ENCODE measurements around the gene UNC45B. TPM values are rescaled to one million over a fixed set of nuclear protein-coding genes. Genes with fewer than 3 reads are reported as not detected.

UNC45B gene
- total RNA-seq, 4 donors from 2014 or later: not detected

- TF ChIP-seq CTCF (IDR thresholded peaks at IDR 0.05; ENCODE audit: low read depth): no peak
These were observed 7.6 kb downstream of the UNC45B start for GRCh38 chr17:35155246-35155645.

GRCh38 chr17:35159940-35160339, 12.3 kb downstream of the UNC45B start:
- no peak for TF ChIP-seq CTCF (IDR thresholded peaks at IDR 0.05; ENCODE audit: low read depth)

- TF ChIP-seq CTCF (IDR thresholded peaks at IDR 0.05; ENCODE audit: low read depth): no peak
These were observed 13.0 kb downstream of the UNC45B start for GRCh38 chr17:35160354-35161201.

- TF ChIP-seq CTCF (IDR thresholded peaks at IDR 0.05; ENCODE audit: low read depth): no peak
These were observed 13.7 kb downstream of the UNC45B start for GRCh38 chr17:35161281-35161761.

GRCh38 chr17:35162755-35163154, 15.1 kb downstream of the UNC45B start:
- TF ChIP-seq CTCF (IDR thresholded peaks at IDR 0.05; ENCODE audit: low read depth): no peak

GRCh38 chr17:35163886-35164285, 16.3 kb downstream of the UNC45B start:
- TF ChIP-seq CTCF (IDR thresholded peaks at IDR 0.05; ENCODE audit: low read depth): no peak

- TF ChIP-seq CTCF (IDR thresholded peaks at IDR 0.05; ENCODE audit: low read depth): no peak
These were observed 17.1 kb downstream of the UNC45B start for GRCh38 chr17:35164716-35165115.

All from subcutaneous adipose tissue (tissue), 4 donors.